Measurements from ENCODE around the gene ZBTB20.

- TF ChIP-seq CTCF (IDR thresholded peaks at IDR 0.05), result no peak
- no peak for TF ChIP-seq POLR2A (IDR thresholded peaks at IDR 0.05)
Measured at GRCh38 chr3:114285648-114286230, 861.3 kb downstream of the ZBTB20 start.
